ENCODE measurements around the gene PXMP4.

Gene PXMP4

GRCh38 chr20:33681728-33682353, 38.3 kb downstream of the PXMP4 start:
- no peak for DNase-seq (ENCODE audit: low spot score)

- no peak for DNase-seq (ENCODE audit: low spot score)
These were observed 38.8 kb downstream of the PXMP4 start for GRCh38 chr20:33681288-33681687.

GRCh38 chr20:33680686-33681085, 39.4 kb downstream of the PXMP4 start:
- no peak for DNase-seq (ENCODE audit: low spot score)

- DNase-seq (ENCODE audit: low spot score) = peak; percentile 68
These were observed 40.2 kb downstream of the PXMP4 start for GRCh38 chr20:33679758-33680485.

- DNase-seq (ENCODE audit: low spot score) = no peak
These were observed 42.0 kb downstream of the PXMP4 start for GRCh38 chr20:33677991-33678702.

- DNase-seq (ENCODE audit: low spot score) = no peak
These were observed 43.2 kb downstream of the PXMP4 start for GRCh38 chr20:33676652-33677645.

GRCh38 chr20:33676121-33676520, 44.0 kb downstream of the PXMP4 start:
- DNase-seq (ENCODE audit: low spot score) = no peak

GRCh38 chr20:33675136-33675959, 44.8 kb downstream of the PXMP4 start:
- DNase-seq (ENCODE audit: low spot score) = no peak

GRCh38 chr20:33674294-33675135, 45.6 kb downstream of the PXMP4 start, which contains the start of gene NECAB3:
Gene NECAB3 (minus strand): TSS chr20:33674428. CDS start chr20:33674352, 76 bp downstream.
- DNase-seq (ENCODE audit: low spot score) = peak; percentile 57

GRCh38 chr20:33673410-33674293, 46.5 kb downstream of the PXMP4 start:
- no peak for DNase-seq (ENCODE audit: low spot score)

- DNase-seq (ENCODE audit: low spot score) = no peak
These were observed 47.0 kb downstream of the PXMP4 start for GRCh38 chr20:33673114-33673409.

- DNase-seq (ENCODE audit: low spot score) = no peak
These were observed 47.5 kb downstream of the PXMP4 start for GRCh38 chr20:33672426-33673113.

- DNase-seq (ENCODE audit: low spot score) = no peak
These were observed 48.4 kb downstream of the PXMP4 start for GRCh38 chr20:33671573-33672288.

GRCh38 chr20:33670715-33671499, 49.2 kb downstream of the PXMP4 start:
- DNase-seq (ENCODE audit: low spot score) = no peak

GRCh38 chr20:33669873-33670640, 50.1 kb downstream of the PXMP4 start:
- no peak for DNase-seq (ENCODE audit: low spot score)

GRCh38 chr20:33669224-33669623, 50.9 kb downstream of the PXMP4 start:
- DNase-seq (ENCODE audit: low spot score) = no peak
